ENCODE results near the gene SLBP.

SLBP gene

DNA sequence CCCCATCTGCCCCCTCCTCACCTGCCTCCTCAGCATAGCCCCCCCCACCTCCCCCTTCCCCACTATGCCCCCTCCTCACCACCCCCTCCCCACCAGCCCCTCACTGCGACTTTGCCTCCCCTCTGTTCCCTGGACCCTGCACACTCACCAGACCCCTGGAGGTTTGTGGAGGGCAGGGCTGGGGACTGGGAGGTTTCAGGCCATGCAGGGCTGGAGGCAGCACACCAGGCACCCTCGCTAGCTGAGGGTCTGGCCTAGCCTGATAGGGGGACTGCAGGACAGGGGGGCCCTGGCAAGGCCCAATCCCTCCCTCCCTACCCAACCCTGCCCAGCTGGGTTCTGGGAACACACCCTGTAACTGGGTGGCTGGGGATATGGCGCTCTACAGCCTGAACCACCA is 37.3 kb upstream of the SLBP start:
- DNase-seq (ENCODE audit: low spot score) = no peak
- in situ Hi-C loops (cut with MboI; ENCODE audit: low sequenced_read_pairs, unreplicated experiment) = no loop called here
- TF ChIP-seq, protein P1, sequence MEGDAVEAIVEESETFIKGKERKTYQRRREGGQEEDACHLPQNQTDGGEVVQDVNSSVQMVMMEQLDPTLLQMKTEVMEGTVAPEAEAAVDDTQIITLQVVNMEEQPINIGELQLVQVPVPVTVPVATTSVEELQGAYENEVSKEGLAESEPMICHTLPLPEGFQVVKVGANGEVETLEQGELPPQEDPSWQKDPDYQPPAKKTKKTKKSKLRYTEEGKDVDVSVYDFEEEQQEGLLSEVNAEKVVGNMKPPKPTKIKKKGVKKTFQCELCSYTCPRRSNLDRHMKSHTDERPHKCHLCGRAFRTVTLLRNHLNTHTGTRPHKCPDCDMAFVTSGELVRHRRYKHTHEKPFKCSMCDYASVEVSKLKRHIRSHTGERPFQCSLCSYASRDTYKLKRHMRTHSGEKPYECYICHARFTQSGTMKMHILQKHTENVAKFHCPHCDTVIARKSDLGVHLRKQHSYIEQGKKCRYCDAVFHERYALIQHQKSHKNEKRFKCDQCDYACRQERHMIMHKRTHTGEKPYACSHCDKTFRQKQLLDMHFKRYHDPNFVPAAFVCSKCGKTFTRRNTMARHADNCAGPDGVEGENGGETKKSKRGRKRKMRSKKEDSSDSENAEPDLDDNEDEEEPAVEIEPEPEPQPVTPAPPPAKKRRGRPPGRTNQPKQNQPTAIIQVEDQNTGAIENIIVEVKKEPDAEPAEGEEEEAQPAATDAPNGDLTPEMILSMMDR (IDR thresholded peaks at IDR 0.05; ENCODE audit: borderline replicate concordance, control extremely low read depth, extremely low read depth, insufficient read depth, missing control alignments) = no peak

DNA sequence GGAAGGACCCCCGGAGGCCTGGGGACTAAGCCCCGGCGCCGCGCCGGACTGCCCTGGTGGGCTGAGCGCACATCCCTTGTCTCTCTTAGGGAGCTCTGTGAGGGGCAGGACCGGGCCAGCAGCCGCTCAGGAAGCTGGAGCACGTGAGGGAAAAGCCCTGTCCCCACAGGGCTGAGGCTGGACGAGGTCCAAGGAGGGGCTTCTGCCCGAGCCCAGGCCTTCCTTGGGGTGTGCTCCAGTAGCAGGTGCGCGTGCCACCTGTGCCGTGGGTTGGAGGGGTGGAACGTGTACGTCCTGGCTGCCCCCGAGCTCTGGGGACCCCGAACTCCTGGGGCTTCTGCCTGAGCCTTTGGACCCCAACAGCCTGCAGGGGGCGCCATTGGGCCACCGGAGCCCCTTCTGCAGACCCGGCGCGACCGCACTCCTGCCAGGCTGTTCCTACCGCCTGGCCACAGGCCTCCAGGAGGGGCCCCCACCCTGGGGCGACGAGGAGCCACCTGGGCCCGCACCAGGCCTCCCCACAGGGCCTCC is 36.4 kb upstream of the SLBP start:
- in situ Hi-C loops (cut with MboI; ENCODE audit: low sequenced_read_pairs, unreplicated experiment) = no loop called here
- peak; percentile 95 for DNase-seq (ENCODE audit: low spot score)
- TF ChIP-seq, protein P1 (IDR thresholded peaks at IDR 0.05; ENCODE audit: borderline replicate concordance, control extremely low read depth, extremely low read depth, insufficient read depth, missing control alignments) = peak; percentile 78

DNA sequence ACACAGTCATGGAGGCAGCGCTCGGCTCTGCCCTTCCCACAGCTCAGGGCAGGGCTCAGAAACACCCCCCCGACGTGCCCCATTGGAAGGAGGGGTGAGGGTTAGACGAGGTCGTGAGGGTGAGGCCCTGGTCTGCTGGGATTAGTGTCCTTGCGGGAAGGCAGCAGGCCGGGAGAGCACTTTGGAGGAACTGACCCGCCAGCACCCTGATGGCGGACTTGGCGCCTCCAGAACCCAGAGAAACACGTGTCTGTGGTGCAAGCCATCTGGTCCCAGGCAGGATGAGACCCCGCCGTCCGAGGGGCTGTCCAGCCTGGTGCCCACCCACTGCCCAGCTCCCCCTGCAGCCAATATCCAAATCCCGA is 35.5 kb upstream of the SLBP start:
- TF ChIP-seq, protein P1 (IDR thresholded peaks at IDR 0.05; ENCODE audit: borderline replicate concordance, control extremely low read depth, extremely low read depth, insufficient read depth, missing control alignments) = no peak
- in situ Hi-C loops (cut with MboI; ENCODE audit: low sequenced_read_pairs, unreplicated experiment) = no loop called here
- no peak for DNase-seq (ENCODE audit: low spot score)

DNA sequence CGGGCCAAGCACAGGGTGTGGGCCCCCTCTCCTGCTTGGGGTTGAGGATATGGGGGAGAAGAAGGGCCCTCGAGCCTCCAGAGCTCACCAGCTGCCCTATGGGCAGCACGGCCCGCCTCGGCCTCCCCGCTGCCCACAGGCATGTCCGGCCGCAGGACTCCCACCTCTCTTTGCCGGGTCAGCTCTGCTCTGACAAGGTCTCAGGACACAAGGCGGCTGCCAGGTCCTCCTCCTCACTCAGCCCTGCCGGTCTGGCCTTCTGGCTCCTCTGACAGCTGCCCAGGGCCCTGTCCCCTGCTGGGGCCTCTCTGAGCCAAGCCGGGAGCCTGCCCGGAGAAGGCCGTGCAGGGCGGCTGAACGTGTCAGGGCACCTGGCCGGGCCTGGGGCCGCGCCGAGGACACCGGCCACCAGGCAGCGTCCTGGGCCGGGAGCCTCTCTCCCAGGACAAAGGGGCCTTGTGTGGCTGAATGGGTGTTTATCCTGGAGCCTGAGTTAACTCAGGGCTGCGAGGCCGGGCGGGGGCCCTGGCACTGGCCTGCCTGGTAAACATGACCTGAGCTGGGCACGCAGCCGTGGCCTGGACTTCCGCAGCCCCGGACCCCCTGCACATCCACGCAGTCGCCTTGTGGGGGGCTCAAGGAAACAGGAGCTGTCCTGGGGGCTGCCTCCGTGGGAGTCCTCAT is 34.9 kb upstream of the SLBP start:
- in situ Hi-C loops (cut with MboI; ENCODE audit: low sequenced_read_pairs, unreplicated experiment) = no loop called here
- TF ChIP-seq, protein P1 (IDR thresholded peaks at IDR 0.05; ENCODE audit: borderline replicate concordance, control extremely low read depth, extremely low read depth, insufficient read depth, missing control alignments) = no peak
- DNase-seq (ENCODE audit: low spot score) = no peak

DNA sequence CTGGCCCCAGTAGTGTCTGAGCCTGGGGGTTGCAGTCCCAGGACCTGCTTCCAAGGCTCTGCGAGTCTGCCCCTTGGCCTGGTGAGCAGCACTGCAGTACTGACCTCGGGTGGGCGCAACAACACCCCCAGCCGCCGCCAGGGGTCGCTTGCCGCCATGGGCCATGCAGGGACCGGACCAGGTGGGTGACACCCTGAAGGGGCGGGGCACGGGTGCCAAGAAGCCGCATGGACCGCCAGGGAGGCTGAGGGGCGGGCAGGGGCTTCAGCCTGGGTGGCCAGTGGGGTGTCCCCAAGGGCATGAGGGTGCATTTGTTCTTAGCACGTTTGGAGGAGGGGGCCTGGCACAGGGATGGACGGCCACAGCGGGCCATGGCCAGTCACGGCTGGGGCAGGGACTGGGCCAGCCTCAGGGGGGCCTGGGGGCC is 34.2 kb upstream of the SLBP start:
- DNase-seq (ENCODE audit: low spot score) = peak; percentile 90
- in situ Hi-C loops (cut with MboI; ENCODE audit: low sequenced_read_pairs, unreplicated experiment) = no loop called here
- TF ChIP-seq, protein P1 (IDR thresholded peaks at IDR 0.05; ENCODE audit: borderline replicate concordance, control extremely low read depth, extremely low read depth, insufficient read depth, missing control alignments) = peak; percentile 79

DNA sequence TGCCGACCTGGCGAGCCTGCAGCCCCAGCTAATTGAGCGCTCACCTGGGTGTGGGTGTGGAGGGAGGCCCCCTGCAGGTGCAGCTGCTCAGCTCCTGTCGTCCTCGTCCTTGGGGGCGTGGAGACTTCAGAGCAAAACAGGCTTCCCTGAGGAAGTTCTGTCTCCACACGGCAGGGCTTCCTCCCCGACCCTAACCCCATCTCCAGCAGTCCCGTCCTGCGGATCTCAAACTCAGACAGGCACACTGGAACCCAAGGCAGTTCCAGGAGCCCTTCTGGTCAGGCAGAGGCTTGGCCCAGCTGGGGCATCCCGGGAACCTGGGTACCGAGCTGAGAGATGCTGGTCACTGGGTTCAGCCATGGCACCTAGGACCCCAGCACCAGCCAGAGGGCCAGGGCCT is 33.6 kb upstream of the SLBP start:
- DNase-seq (ENCODE audit: low spot score) = no peak
- in situ Hi-C loops (cut with MboI; ENCODE audit: low sequenced_read_pairs, unreplicated experiment) = no loop called here
- TF ChIP-seq, protein P1 (IDR thresholded peaks at IDR 0.05; ENCODE audit: borderline replicate concordance, control extremely low read depth, extremely low read depth, insufficient read depth, missing control alignments) = no peak

All from GM13976 (cell line).